Liver (tissue), 3 donors: ENCODE results near the gene ELN.

Experiments
- HNF4G ChIP-seq: IDR thresholded peaks from 2 replicates; pipeline ENCODE4 v1.6.1; 2016; ENCODE audit warnings: antibody characterized with exemption
- SP1 ChIP-seq: IDR thresholded peaks from 2 replicates; pipeline ENCODE4 v1.6.1; 2018; ENCODE audit warnings: antibody characterized with exemption, mild to moderate bottlenecking
- YY1 ChIP-seq: IDR thresholded peaks from 2 replicates; pipeline ENCODE4 v1.6.1; 2016; ENCODE audit warnings: antibody characterized with exemption, mild to moderate bottlenecking
- TF ChIP-seq, protein P1 (sequence below): fragments of 150-350 bp; IDR thresholded peaks from 2 replicates; pipeline ENCODE4 v1.5.1; 2017; ENCODE audit warnings: improper control_type of control experiment, low read depth, low read length; ENCODE audit not compliant: missing input control
- TF ChIP-seq, protein P2 (sequence below): IDR thresholded peaks from 2 replicates; pipeline ENCODE4 v1.6.1; 2016; ENCODE audit warnings: antibody characterized with exemption
- donor health status: healthy.
- donor health status: healthy.

DNA sequence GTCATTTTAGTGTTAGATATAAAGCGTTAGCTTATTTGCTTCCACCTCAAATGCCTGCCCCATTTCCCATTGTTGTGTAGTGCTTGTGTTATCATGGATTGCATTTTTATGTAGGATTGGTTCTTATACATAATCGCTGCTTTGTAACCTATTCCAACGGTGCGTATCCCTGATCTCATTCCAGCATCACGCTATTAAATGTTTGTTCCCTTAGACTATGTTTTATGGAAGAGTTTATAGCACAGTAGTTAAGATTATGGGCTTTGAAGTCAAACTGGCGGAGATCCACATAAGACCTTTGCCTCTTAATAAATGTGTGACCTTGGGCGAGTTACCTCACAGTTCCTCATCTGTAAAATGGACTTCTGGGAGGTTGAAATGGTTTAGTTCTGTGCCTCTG lies 34.0 kb upstream of the ELN start:
- no peak for TF ChIP-seq SP1
- TF ChIP-seq, protein P1, sequence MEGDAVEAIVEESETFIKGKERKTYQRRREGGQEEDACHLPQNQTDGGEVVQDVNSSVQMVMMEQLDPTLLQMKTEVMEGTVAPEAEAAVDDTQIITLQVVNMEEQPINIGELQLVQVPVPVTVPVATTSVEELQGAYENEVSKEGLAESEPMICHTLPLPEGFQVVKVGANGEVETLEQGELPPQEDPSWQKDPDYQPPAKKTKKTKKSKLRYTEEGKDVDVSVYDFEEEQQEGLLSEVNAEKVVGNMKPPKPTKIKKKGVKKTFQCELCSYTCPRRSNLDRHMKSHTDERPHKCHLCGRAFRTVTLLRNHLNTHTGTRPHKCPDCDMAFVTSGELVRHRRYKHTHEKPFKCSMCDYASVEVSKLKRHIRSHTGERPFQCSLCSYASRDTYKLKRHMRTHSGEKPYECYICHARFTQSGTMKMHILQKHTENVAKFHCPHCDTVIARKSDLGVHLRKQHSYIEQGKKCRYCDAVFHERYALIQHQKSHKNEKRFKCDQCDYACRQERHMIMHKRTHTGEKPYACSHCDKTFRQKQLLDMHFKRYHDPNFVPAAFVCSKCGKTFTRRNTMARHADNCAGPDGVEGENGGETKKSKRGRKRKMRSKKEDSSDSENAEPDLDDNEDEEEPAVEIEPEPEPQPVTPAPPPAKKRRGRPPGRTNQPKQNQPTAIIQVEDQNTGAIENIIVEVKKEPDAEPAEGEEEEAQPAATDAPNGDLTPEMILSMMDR = no peak
- TF ChIP-seq, protein P2, sequence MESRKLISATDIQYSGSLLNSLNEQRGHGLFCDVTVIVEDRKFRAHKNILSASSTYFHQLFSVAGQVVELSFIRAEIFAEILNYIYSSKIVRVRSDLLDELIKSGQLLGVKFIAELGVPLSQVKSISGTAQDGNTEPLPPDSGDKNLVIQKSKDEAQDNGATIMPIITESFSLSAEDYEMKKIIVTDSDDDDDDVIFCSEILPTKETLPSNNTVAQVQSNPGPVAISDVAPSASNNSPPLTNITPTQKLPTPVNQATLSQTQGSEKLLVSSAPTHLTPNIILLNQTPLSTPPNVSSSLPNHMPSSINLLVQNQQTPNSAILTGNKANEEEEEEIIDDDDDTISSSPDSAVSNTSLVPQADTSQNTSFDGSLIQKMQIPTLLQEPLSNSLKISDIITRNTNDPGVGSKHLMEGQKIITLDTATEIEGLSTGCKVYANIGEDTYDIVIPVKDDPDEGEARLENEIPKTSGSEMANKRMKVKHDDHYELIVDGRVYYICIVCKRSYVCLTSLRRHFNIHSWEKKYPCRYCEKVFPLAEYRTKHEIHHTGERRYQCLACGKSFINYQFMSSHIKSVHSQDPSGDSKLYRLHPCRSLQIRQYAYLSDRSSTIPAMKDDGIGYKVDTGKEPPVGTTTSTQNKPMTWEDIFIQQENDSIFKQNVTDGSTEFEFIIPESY = no peak
- TF ChIP-seq YY1 = no peak
- no peak for TF ChIP-seq HNF4G
